Right cardiac atrium (tissue), 5 donors: Measurements from ENCODE around the gene WFDC5. TPM values are rescaled to one million over a fixed set of nuclear protein-coding genes. Genes with fewer than 3 reads are reported as not detected.
A peak's percentile ranks its signal among the peaks of the same experiment; 100 is the strongest.
"Not testable (repeated sequence)": the region's sequence is repeated elsewhere in the genome, so short reads cannot be mapped to it uniquely, and the experiment has no call there.

ENCODE experiments used
- ATAC-seq, 2 donors: fragments of 200-7000 bp; cut with Tn5 transposase; one replicate each; pipeline versions ENCODE4 v1.8.0 to v1.9.1; 2020; ENCODE audit warnings: moderate library complexity in 2 of 2, mild to moderate bottlenecking in 1 of 2
- DNase-seq, 3 donors: peaks; one replicate each; pipeline ENCODE4 v3.0.0-alpha.2; 2020
- H3K27ac ChIP-seq: one replicate; pipeline ENCODE4 v1.5.1; 2013; ENCODE audit warnings: mild to moderate bottlenecking, low read length, control low read depth, moderate library complexity
- H3K27me3 ChIP-seq: one replicate; pipeline ENCODE4 v1.6.1; 2013; ENCODE audit not compliant: control insufficient read depth, insufficient read depth
- H3K4me1 ChIP-seq: one replicate; pipeline ENCODE4 v1.6.1; 2013; ENCODE audit warnings: low read length; ENCODE audit not compliant: control insufficient read depth, insufficient read depth
- H3K4me3 ChIP-seq: one replicate; pipeline ENCODE4 v1.5.1; 2013; ENCODE audit warnings: low read length, control low read depth
- H3K9me3 ChIP-seq: one replicate; pipeline ENCODE4 v1.6.1; 2013; ENCODE audit warnings: low read length; ENCODE audit not compliant: control insufficient read depth
- WGBS: extraction: QIAGEN DNeasy Blood & Tissue Kit; methylation state at CpG from one replicate; pipeline ENCODE4 v1.1.7; 2013; 5-methylcytosine and 5-hydroxymethylcytosine counted together
- intact Hi-C, 4 donors: fragments of 100-400 bp; cut with DNase I; formaldehyde crosslinking; loops; one replicate each; pipeline versions ENCODE4 v1.11.0 to v1.14.0; 2022 to 2023
- polyA plus RNA-seq: library from polyadenylated mRNA; stranded (reverse); fragments of 200-250 nt; gene quantifications from one replicate; pipeline ENCODE4 v1.2.3, GENCODE V29; 2013
- total RNA-seq, 4 donors: library from RNA; stranded (reverse); fragmentation: NEBNext Ultra II Directional; extraction: Animal tissue kit (Norgen Biotek cat#: 25700); gene quantifications; one replicate each; pipeline ENCODE4 v1.2.1, GENCODE V29; 2021
- donor health status: healthy with polysubstance abuse.
- donor health status: DM: no; HTN: yes; CAD: no.
- donor health status: DM: no; HTN: no; CAD: no.
- donor health status: DM: no; HTN: yes; CAD: no; lungs with severe emphysema.
- donor health status: DM: yes; HTN: yes; CAD: no.

The WFDC5 gene
- total and polyA plus RNA-seq, 5 donors = not detected

GRCh38 chr20:45139733-45140375 lies 24.9 kb upstream of the WFDC5 start:
- H3K4me3 ChIP-seq, DNase-seq, ATAC-seq, intact Hi-C loops, H3K27me3 ChIP-seq, H3K9me3 ChIP-seq, H3K4me1 ChIP-seq, H3K27ac ChIP-seq: not testable (repeated sequence)
- 90% methylated on average over 5 of the region's 5 CpGs for WGBS

- no peak for ATAC-seq
Measured at GRCh38 chr20:45138561-45139300, 23.8 kb upstream of the WFDC5 start.

GRCh38 chr20:45136911-45137310 lies 21.9 kb upstream of the WFDC5 start:
- DNase-seq = no peak

More at GRCh38 chr20:45138561-45139300, 23.8 kb upstream of the WFDC5 start:
- Histone ChIP-seq H3K4me1 (no peaks in the 10 kb centered on the region), H3K9me3 (no peaks in the 10 kb centered on the region), H3K27me3 (peaks cover 3% of the 10 kb centered on the region), H3K4me3 (no peak overlapping the region), H3K27ac (no peak overlapping the region)
- intact Hi-C loops = no loop called here
- 38% methylated on average over 20 of the region's 20 CpGs for WGBS
- DNase-seq = peak; percentile 22 to 75 (median 66)

GRCh38 chr20:45128099-45128498 lies 13.1 kb upstream of the WFDC5 start:
- no peak for ATAC-seq

More at GRCh38 chr20:45136911-45137310, 21.9 kb upstream of the WFDC5 start:
- intact Hi-C loops = no loop called here
- peaks cover 3% of the 10 kb centered on the region for H3K27me3 ChIP-seq
- H3K4me1 ChIP-seq = no peaks in the 10 kb centered on the region
- no peak overlapping the region for H3K4me3 ChIP-seq
- no peaks in the 10 kb centered on the region for H3K9me3 ChIP-seq
- no peak overlapping the region for H3K27ac ChIP-seq
- no peak for ATAC-seq
- WGBS = 72% methylated on average over 2 of the region's 2 CpGs

GRCh38 chr20:45124365-45124764 lies 9.4 kb upstream of the WFDC5 start, which contains the start of gene WFDC12:
Gene WFDC12 (minus strand): TSS chr20:45124465. CDS start chr20:45124447, 18 bp downstream.
- ATAC-seq (no peak), DNase-seq (no peak)
- H3K9me3 ChIP-seq = no peaks in the 10 kb centered on the region
- H3K27me3 ChIP-seq = no peaks in the 10 kb centered on the region
- H3K27ac ChIP-seq = no peak within 1 kb of the TSS
- H3K4me3 ChIP-seq = no peak within 1 kb of the TSS
- intact Hi-C loops = no loop called here
- H3K4me1 ChIP-seq = no peaks in the 10 kb centered on the region
- WGBS = 80% methylated on average over 6 of the region's 6 CpGs

More at GRCh38 chr20:45128099-45128498, 13.1 kb upstream of the WFDC5 start:
- no peak overlapping the region for H3K27ac ChIP-seq
- no peaks in the 10 kb centered on the region for H3K9me3 ChIP-seq
- 71% methylated on average over 2 of the region's 2 CpGs for WGBS
- H3K27me3 ChIP-seq = no peaks in the 10 kb centered on the region
- no peak for DNase-seq
- intact Hi-C loops = no loop called here
- no peak overlapping the region for H3K4me3 ChIP-seq
- no peaks in the 10 kb centered on the region for H3K4me1 ChIP-seq

GRCh38 chr20:45121388-45121787 lies 6.4 kb upstream of the WFDC5 start:
- DNase-seq (no peak), ATAC-seq (no peak)
- intact Hi-C loops = no loop called here
- Histone ChIP-seq H3K9me3 (no peaks in the 10 kb centered on the region), H3K27me3 (no peaks in the 10 kb centered on the region), H3K4me1 (no peaks in the 10 kb centered on the region), H3K4me3 (no peak overlapping the region), H3K27ac (no peak overlapping the region)
- WGBS = 92% methylated on average over 2 of the region's 2 CpGs

- H3K27me3 ChIP-seq = no peaks in the 10 kb centered on the region
- ATAC-seq = no peak
Measured at GRCh38 chr20:45119556-45120266, 4.7 kb upstream of the WFDC5 start.

GRCh38 chr20:45118028-45118427 lies 3.1 kb upstream of the WFDC5 start:
- H3K27ac ChIP-seq = no peak overlapping the region
- no peaks in the 10 kb centered on the region for H3K27me3 ChIP-seq
- ATAC-seq = no peak
- intact Hi-C loops = no loop called here
- no peak for DNase-seq
- 79% methylated on average over 2 of the region's 2 CpGs for WGBS
- H3K9me3 ChIP-seq = no peaks in the 10 kb centered on the region
- no peak overlapping the region for H3K4me3 ChIP-seq
- no peaks in the 10 kb centered on the region for H3K4me1 ChIP-seq

More at GRCh38 chr20:45119556-45120266, 4.7 kb upstream of the WFDC5 start:
- intact Hi-C loops = no loop called here
- no peak for DNase-seq
- Histone ChIP-seq H3K27ac (no peak overlapping the region), H3K4me1 (no peaks in the 10 kb centered on the region), H3K9me3 (no peaks in the 10 kb centered on the region), H3K4me3 (no peak overlapping the region)
- WGBS = 73% methylated on average over 2 of the region's 2 CpGs

- ATAC-seq (no peak), DNase-seq (no peak)
- no peaks in the 10 kb centered on the region for H3K27me3 ChIP-seq
- H3K4me3 ChIP-seq = no peak overlapping the region
- no peak overlapping the region for H3K27ac ChIP-seq
- H3K4me1 ChIP-seq = no peaks in the 10 kb centered on the region
- 63% methylated on average over 4 of the region's 4 CpGs for WGBS
- H3K9me3 ChIP-seq = no peaks in the 10 kb centered on the region
- intact Hi-C loops = no loop called here
Measured at GRCh38 chr20:45117581-45117980, 2.6 kb upstream of the WFDC5 start.

GRCh38 chr20:45115829-45116228 lies 855 bp upstream of the WFDC5 start:
- Histone ChIP-seq H3K9me3 (no peaks in the 10 kb centered on the region), H3K4me3 (no peak overlapping the region), H3K4me1 (no peaks in the 10 kb centered on the region), H3K27ac (no peak overlapping the region), H3K27me3 (no peaks in the 10 kb centered on the region)
- intact Hi-C loops = no loop called here
- WGBS = 75% methylated on average over 4 of the region's 4 CpGs
- DNase-seq = no peak
- ATAC-seq = no peak

- Histone ChIP-seq H3K4me1 (no peaks in the 10 kb centered on the region), H3K9me3 (no peaks in the 10 kb centered on the region), H3K4me3 (no peak overlapping the region), H3K27ac (no peak overlapping the region), H3K27me3 (no peaks in the 10 kb centered on the region)
- WGBS = 63% methylated on average over 3 of the region's 3 CpGs
- ATAC-seq = no peak
- intact Hi-C loops = no loop called here
- DNase-seq = no peak
Measured at GRCh38 chr20:45115386-45115774, 406 bp upstream of the WFDC5 start.
